ENCODE results near the gene NABP2. TPM values are rescaled to one million over a fixed set of nuclear protein-coding genes. Genes with fewer than 3 reads are reported as not detected.

NABP2 gene
- total RNA-seq, 1 experiment from 2014 or later = 64.4 TPM

DNA sequence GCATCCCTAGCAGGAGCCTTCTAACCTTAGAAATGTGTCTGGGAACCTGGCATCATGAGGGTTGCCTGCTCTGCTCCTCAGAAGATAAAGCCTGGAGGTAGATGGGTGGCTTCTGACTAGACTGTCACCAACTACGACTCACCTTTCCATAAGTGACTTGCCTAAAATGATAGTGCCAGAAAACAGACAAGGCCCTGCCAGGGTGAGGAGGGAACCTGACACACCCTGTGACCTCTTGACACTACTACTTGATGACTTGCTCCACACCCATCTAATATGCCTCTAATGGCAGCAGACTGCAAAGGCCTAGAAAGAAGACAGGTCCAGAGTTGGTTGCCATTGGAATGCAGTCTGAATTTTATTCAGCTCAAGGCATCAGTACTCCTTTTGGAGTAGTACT, 11.8 kb upstream of the NABP2 start:
- no peak for DNase-seq (ENCODE audit: low read depth)

DNA sequence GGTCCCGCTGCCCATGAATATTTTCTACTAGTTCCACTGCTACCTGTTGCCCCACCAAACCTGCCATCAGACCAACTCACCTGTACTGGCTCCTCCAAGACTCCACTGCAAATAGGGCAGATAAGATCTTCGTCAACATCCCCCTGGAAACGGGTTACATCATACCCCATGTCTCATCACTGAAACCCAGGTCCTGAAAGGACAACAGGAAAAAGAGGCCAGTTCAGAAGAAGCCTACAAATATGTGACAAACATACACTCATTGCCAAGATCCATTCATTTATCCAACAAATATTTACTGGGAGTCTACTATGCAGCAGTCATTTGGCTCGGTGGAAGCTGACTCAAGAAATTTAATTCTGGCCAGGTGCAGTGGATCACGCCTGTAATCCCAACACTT, 10.3 kb upstream of the NABP2 start:
- DNase-seq (ENCODE audit: low read depth) = no peak

GRCh38 chr12:56216461-56216860, 7.7 kb upstream of the NABP2 start:
- DNase-seq (ENCODE audit: low read depth) = no peak

GRCh38 chr12:56219840-56220239, 4.3 kb upstream of the NABP2 start:
- no peak for DNase-seq (ENCODE audit: low read depth)

- DNase-seq (ENCODE audit: low read depth) = peak; percentile 53
Observed at GRCh38 chr12:56220611-56221231, 3.4 kb upstream of the NABP2 start.

GRCh38 chr12:56221232-56221756, 2.8 kb upstream of the NABP2 start:
- peak; percentile 77 for DNase-seq (ENCODE audit: low read depth)

- DNase-seq (ENCODE audit: low read depth) = peak; percentile 96
Observed at GRCh38 chr12:56221757-56222530, 2.2 kb upstream of the NABP2 start, which contains the start of gene RNF41. Gene RNF41 (minus strand): TSS chr12:56221922. CDS start chr12:56214047, 7,875 bp downstream.

- DNase-seq (ENCODE audit: low read depth) = no peak
Observed at GRCh38 chr12:56222531-56222895, 1.6 kb upstream of the NABP2 start.

DNA sequence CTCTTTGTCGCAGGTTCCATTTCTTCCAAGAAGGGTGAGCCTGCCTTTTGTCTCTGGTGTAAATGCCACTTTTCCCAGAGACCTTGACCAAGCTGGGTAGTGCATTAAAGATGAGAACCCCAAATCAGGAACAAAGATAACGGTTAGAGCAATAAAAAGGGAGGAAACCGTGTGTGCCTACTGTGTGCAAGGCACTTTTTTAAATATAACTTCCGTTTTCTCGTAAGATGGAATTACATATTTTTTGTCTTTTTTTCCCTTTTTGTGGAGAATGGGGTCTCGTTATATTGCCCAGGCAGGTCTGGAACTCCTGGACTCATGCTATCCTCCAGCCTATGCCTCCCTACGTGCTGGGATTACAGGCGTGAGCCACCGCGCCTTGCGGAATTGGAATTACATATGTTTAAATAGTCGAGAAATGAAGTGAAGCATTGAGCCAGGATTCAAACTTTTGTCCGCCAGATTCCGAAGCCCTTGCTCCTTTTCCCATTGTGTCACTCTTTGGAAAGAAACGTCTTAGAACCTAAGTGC, 506 bp upstream of the NABP2 start:
- no peak for DNase-seq (ENCODE audit: low read depth)

GRCh38 chr12:56224954-56225353, 812 bp downstream of the NABP2 start:
- DNase-seq (ENCODE audit: low read depth) = no peak

DNA sequence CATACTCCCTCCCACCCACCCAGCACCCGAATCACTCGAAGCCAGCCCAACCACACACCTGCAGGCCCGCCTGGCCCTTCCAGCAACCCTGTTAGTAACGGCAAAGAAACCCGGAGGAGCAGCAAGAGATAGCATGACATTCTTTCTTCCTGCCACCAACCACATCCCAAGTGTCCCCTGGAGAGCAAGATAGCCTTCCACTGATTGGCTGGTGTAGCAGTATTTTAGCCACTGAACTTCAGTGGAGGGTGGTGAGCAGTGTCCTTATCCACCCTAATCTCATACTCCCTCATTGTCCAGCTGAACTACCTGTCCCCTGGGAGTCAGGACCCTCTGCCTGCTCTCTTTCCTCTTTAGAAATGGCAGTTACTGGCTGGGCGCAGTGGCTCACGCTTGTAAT, 4.9 kb downstream of the NABP2 start:
- DNase-seq (ENCODE audit: low read depth) = no peak

GRCh38 chr12:56229916-56230431, 5.8 kb downstream of the NABP2 start, which contains the start of gene SLC39A5:
Gene SLC39A5 (plus strand): TSS chr12:56230051. CDS start chr12:56231275, 1,224 bp downstream.
- DNase-seq (ENCODE audit: low read depth) = no peak

DNA sequence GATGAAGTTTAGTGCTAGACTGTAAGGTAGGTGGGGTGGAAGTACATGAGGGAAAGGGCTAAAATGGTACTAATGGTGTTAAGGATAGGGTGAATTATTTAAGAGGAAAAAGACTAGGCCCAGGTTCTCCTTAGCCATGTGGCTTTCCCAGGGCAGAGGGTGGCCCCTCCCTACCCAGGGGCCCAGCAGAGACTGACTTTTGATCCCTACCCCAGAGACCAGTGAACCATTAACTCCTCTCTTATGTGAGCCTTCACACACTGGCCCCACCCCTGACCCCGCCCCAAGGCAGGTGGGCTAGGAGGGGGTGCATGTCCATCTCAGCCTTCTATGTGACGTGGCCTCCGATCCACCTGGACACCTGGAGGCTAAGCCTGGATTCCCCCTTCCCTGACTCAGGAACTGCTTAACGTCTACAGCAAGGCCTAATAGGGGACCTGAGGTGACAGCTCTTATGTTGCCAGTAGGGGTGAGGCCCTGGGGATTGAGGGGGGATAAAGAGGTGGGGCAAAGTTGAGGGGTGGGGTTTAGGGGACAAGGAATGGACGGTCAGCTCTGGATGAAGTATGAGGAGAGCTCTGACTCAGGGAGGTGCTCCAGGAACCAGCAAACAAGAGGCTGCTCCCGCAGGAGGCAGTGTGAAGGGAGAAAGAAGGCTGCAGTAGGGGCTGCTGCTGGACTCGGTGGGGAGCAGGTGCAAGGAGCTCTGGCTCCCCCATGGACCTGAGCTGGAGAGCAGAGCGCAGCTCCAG, 6.5 kb downstream of the NABP2 start:
- DNase-seq (ENCODE audit: low read depth) = no peak

GRCh38 chr12:56231184-56231582, 7.0 kb downstream of the NABP2 start:
- DNase-seq (ENCODE audit: low read depth) = no peak

GRCh38 chr12:56234746-56235436, 10.7 kb downstream of the NABP2 start:
- no peak for DNase-seq (ENCODE audit: low read depth)

- DNase-seq (ENCODE audit: low read depth) = no peak
Observed at GRCh38 chr12:56236091-56236490, 11.9 kb downstream of the NABP2 start.

DNA sequence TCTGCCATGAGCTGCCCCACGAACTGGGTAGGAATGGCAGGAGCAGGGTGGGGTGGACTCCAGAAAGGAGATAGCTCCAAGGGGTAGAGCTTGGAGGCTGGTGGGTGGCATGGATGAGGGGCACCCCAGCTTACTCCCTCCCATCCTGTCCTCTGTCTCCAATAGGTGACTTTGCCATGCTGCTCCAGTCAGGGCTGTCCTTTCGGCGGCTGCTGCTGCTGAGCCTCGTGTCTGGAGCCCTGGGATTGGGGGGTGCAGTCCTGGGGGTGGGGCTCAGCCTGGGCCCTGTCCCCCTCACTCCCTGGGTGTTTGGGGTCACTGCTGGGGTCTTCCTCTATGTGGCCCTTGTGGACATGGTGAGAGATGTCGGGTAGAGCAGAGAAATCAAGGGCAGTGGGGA, 12.8 kb downstream of the NABP2 start:
- no peak for DNase-seq (ENCODE audit: low read depth)

- DNase-seq (ENCODE audit: low read depth) = no peak
Observed at GRCh38 chr12:56237552-56237951, 13.4 kb downstream of the NABP2 start.

GRCh38 chr12:56241424-56242303, 17.5 kb downstream of the NABP2 start:
- no peak for DNase-seq (ENCODE audit: low read depth)

- DNase-seq (ENCODE audit: low read depth) = no peak
Observed at GRCh38 chr12:56242986-56243385, 18.8 kb downstream of the NABP2 start.
